GM19099 (cell line): ENCODE data around the gene PHLPP1.

Experiments
- POLR2A ChIP-seq: IDR thresholded peaks from 3 replicates; pipeline ENCODE4 v1.6.1; 2011; ENCODE audit warnings: low read depth; ENCODE audit not compliant: insufficient read length; ENCODE audit errors: extremely low read depth

PHLPP1 gene

GRCh38 chr18:62751341-62751821, 36.0 kb downstream of the PHLPP1 start:
- no peak for TF ChIP-seq POLR2A

GRCh38 chr18:62751977-62752376, 36.6 kb downstream of the PHLPP1 start:
- no peak for TF ChIP-seq POLR2A

- TF ChIP-seq POLR2A, result no peak
These were observed 38.7 kb downstream of the PHLPP1 start for GRCh38 chr18:62754026-62754425.

- TF ChIP-seq POLR2A, result no peak
These were observed 40.1 kb downstream of the PHLPP1 start for GRCh38 chr18:62755454-62755853.

- no peak for TF ChIP-seq POLR2A
These were observed 40.6 kb downstream of the PHLPP1 start for GRCh38 chr18:62755946-62756345.

GRCh38 chr18:62757399-62758010, 42.2 kb downstream of the PHLPP1 start:
- TF ChIP-seq POLR2A, result no peak

- no peak for TF ChIP-seq POLR2A
These were observed 43.2 kb downstream of the PHLPP1 start for GRCh38 chr18:62758591-62758990.

- no peak for TF ChIP-seq POLR2A
These were observed 44.5 kb downstream of the PHLPP1 start for GRCh38 chr18:62759704-62760402.

- no peak for TF ChIP-seq POLR2A
These were observed 45.0 kb downstream of the PHLPP1 start for GRCh38 chr18:62760403-62760734.

- no peak for TF ChIP-seq POLR2A
These were observed 47.8 kb downstream of the PHLPP1 start for GRCh38 chr18:62763101-62763521.

GRCh38 chr18:62766266-62766665, 50.9 kb downstream of the PHLPP1 start:
- TF ChIP-seq POLR2A, result no peak

GRCh38 chr18:62767321-62767720, 52.0 kb downstream of the PHLPP1 start:
- TF ChIP-seq POLR2A, result no peak

GRCh38 chr18:62767836-62768557, 52.7 kb downstream of the PHLPP1 start:
- no peak for TF ChIP-seq POLR2A

- no peak for TF ChIP-seq POLR2A
These were observed 53.2 kb downstream of the PHLPP1 start for GRCh38 chr18:62768558-62768943.

- TF ChIP-seq POLR2A, result no peak
These were observed 53.9 kb downstream of the PHLPP1 start for GRCh38 chr18:62769216-62769615.
